Stimulated activated CD8-positive, alpha-beta memory T cell treated with anti-CD3 and anti-CD28 coated beads, Interleukin-15, amount 100 ng/mL, for 24 hours (primary cell): ENCODE results near the gene DUSP7.

ENCODE experiments used
- DNase-seq: peaks from one replicate; pipeline ENCODE4 v3.0.0-alpha.2; 2020; ENCODE audit warnings: low read depth

The DUSP7 gene

DNA sequence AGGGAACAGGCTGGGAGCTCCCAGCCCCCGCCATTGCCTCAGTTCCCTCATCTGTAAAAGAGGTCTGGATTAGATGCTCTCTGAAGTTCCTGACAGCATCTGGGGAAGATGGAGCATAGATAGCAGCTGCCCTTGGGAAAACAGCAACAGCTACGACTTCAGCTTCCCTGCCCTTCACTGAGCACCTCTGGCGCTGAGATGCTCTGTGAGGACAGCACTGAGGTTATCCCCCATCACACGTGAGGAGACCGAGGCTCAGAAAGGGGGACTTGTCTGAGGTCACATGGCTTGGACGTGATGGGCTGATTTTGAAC lies 49.6 kb downstream of the DUSP7 start:
- no peak for DNase-seq

DNA sequence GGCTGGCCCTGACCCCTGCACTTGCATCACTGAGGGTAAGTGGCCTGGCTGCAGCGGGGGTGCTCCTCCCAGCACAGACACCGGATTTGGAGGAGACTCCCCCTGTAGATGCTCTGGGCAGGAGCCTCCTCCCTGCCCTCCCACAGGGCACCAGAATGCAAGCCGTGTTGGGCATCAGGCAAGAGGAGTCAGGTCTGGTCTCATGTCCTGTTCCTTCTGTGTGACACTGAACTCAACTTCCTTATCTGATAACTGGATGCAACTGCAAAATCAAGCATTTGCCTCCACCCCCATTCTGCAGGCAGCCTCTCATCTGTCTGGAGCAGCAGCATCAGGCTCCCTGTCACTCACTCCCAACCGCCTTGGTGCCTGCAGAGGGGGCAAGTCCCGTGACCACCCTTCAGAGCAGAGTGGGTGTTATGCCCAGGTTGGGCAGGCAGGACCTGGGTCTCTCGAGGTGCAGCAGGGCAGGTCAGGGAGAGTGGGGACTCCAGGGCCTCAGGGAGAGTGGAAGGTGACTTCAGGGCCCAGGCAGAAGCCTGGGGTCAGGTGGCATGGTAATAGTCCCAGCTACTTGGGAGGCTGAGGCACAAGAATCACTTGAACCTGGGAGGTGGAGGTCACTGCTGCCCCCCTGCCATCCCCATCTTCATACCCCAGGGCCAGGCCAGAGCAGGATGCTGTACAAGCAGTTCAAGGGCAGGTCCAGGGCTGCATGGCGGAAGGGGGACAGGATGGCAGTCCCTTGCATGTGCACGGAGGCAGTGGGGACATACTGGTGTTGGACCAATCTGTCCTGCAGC lies 50.2 kb downstream of the DUSP7 start:
- DNase-seq, result no peak

DNA sequence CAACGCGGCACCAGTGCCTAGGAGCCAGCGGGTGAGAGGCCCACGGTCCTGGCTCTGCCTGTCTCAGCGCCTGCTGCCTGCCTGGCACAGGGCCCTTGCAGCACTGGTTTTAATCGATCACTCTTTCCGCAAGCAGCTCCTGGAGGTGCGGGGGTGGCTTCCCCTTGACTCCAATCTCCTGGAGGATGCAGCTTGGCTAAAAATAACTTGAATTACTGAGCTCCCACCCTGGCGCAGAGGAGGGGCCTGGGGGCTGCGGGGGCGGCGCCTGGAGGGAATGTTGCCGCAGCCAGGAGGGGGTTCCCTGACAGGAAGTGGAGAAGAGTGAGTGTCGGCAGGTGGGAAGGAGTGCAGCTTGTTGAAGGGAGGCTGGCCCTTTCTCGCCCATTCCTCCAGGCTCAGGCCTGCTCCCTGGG lies 50.8 kb downstream of the DUSP7 start:
- DNase-seq, result no peak

DNA sequence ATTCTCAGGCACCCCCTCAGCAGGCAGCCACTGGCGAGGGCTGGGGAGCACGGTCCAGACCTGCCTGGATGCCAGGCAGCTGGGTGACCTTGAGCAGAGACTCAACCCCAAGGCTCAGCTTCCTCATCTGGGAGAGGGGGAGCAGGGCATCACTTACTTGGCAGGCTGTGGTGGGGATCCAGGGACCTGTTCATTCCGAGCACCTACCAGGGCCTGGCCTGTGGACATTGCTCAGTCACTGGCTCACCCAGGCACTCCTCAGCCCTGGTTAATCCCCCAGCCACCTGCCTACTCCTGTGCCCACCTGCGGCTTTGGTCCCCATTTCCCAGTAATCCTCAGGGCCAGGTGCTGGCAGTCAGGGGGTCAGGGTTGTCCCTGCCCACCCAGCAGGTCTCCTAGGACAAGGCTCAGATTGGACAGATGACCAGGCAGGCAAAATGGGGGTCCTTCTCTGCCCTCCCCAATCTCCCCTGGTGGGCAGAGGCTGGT lies 51.4 kb downstream of the DUSP7 start:
- DNase-seq, result no peak

DNA sequence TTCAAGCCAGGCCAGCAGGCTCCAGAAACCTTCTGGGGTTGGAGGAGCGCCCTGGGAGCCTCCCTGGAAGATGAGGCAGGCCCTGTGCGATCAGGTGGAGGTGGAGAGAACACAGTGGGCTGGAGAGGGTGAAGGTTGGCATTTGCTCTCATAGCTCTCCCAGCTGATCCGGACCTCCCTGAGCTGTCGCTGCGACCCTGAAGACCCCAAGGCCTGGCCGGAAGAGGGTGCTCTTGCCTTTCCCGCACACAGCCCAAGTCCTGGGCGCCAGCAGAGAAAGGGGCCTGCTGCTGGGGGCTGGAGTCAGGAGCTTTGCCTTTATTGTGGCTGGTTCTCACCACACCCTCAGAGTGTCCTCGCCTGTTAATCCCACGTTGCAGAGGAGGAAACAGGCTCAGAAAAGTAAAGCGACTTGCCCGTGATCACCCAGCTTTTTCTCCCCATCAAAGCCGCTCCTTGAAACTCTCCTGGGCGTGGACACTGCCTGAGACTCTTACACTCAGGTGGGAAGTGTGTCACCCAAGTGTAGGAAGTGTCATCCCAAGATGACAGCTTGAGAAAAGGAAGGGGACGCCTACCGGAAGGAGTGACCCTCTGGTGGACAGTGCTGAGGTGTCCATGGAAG lies 52.1 kb downstream of the DUSP7 start:
- no peak for DNase-seq

DNA sequence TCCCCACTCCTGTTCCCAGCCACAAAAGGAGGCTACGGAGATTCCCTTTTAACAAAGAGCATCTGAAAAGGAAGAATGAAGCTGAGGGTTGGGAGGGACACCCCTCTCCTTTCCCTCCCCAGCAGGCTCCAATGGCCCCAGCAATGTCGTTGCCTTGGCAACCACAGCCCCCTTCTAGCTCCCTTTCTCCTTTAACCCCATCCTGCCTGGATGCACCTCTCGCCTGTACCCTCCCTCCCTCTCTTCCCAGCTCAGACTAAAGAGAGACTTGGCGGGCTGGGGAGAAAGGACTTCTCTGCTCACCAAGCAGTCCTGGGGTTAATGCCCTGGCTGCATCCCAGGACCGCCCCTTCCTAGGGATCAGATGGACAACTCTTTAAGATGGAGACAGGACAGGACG lies 53.6 kb downstream of the DUSP7 start:
- DNase-seq, result no peak

DNA sequence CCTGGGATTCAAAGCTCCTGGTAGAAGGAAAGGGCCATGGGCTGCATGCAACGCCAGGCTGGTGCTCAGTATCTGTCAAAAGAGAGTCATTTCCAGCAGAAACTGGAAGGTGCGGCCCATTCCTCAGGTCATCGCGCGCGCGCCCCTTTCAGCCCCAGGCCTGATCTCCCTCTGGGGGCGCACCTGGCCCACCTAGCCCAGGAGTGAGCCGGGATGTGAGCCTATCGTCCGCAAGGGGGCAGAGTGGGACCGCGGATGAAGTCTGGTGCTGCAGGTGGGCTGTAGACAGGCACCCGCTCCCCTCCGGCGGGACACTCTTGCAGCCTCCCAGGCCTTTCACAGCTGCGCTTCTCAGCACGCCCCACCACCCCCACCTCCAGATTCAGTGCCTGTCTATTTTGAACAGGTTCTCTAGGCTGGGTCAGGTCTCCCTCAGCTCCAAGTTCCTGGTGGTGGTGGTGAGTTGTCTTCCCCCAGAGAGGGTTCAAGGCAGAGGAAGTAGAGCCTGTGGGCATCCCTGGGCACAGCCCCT lies 54.9 kb downstream of the DUSP7 start:
- peak; percentile 71 for DNase-seq

DNA sequence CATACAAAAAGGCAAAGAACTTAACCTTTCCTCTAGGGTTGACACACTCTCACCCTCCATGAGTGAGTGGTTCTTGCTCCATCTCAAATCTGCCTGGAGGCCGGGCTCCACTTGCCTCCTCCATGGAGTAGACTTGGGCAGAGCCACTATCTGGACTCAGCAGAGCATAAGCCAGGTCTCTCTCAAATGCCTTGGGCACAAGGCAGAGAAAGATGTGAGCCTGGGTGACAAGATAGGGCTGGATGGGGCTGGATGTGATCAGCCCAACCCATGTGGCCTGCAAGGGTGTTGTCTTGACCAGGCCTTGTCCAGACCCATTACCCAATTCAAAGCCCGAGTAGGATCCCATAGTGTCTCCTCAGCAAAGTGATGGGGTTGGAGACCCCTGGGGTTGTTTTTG lies 56.5 kb downstream of the DUSP7 start:
- no peak for DNase-seq
